Measurements from ENCODE around the gene SMIM23.
A peak's percentile ranks its signal among the peaks of the same experiment; 100 is the strongest.

SMIM23 gene

DNA sequence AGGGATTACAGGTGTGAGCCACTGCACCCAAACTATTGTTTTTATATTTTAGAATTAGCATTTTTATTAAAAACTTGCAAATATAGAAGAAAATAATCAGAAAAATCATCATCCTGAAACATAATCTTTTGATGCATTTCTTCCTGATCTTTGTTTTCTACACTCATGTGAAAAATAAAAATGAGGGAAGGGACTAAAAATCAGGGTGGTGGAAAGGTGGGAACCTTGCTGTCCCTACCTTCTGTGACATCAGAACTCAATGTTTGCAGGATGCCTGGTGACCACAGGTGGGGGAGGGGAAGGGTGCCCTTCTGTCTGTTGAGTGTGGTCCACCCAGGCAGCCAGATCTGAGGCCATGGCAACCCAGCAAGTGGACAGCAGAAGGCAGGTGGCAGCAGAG is at the start of gene SMIM23:
TSS of gene SMIM23 (plus strand) at position 301 of the 400 bp plus-strand sequence. CDS start at position 356, 55 bp downstream.
- DNase-seq, result no peak

- DNase-seq, result peak; percentile 39
These were observed 48.4 kb upstream of the SMIM23 start for GRCh38 chr5:171736976-171737891.

GRCh38 chr5:171738501-171738900 is 47.1 kb upstream of the SMIM23 start:
- DNase-seq, result no peak

GRCh38 chr5:171739271-171739670 is 46.3 kb upstream of the SMIM23 start:
- no peak for DNase-seq

DNA sequence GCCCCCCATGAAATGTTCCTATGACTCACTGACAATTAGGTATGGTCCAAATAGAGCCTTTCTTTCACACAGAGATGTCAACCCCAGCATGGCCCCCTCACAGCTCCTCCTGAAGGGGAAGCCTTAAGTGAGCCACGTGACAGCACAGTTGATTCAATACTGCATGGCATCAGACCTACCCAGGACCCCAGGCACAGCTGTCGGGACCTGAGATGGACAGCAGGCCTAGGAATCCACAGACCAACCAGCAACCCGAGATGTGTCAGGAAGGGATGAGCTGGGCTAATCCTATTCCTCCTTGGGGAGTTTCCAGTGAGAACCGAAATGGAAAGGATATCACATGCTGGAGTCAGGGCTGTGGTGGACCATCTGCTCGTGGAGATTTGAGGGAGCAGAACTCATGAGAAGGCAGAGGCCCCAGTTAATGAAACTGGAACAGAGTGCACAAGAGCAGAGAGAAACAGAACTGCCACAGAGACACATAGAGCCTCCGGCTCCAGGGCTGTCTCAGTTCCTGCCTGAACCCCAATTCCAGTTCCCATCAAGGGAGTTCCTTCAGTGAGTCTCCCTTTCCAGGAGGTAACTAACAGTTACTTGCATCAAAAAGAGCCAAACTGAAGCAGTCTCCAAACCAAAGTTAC is 42.1 kb upstream of the SMIM23 start:
- DNase-seq, result no peak

GRCh38 chr5:171744264-171744663 is 41.4 kb upstream of the SMIM23 start:
- DNase-seq, result no peak

DNA sequence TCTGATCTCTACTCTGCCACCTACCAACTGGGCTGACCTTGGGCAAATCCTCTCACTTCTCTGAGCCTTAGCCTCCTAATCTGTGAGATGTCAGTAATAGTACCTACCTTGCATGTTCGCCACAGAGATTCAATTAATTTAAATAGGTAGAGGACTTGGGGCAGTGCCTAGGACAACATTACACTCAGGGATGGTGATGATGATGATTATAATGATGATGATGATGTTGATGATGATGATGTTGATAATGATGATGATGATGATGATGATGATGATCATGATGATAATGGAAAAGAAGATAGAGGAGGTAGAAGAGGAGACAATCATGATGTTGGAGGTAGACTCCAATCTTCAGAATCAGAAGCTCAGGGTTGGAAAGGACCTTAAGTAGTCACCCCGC is 40.7 kb upstream of the SMIM23 start:
- DNase-seq, result no peak

DNA sequence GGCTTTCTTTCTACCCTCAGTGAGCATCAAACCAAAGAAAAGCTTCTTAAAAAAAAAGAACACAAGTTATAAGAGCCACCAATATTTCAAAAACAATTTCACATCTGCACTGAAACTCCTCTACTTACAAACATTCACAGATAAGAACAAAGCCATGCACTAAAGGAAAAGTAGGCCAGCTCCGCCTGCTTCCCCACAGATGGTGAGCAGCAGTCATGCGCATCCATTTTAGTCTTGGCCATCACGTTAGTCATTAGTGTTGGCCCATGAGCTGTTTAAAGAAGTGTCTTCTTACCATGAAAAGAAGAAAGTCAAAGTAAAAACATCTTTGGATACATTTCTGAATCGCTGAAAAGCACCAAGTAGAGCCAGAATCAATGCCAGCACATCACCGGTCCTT is 40.0 kb upstream of the SMIM23 start:
- DNase-seq, result peak; percentile 9

- DNase-seq, result peak; percentile 11
These were observed 38.4 kb upstream of the SMIM23 start for GRCh38 chr5:171747061-171747859.

GRCh38 chr5:171748720-171749119 is 36.9 kb upstream of the SMIM23 start:
- DNase-seq, result no peak

DNA sequence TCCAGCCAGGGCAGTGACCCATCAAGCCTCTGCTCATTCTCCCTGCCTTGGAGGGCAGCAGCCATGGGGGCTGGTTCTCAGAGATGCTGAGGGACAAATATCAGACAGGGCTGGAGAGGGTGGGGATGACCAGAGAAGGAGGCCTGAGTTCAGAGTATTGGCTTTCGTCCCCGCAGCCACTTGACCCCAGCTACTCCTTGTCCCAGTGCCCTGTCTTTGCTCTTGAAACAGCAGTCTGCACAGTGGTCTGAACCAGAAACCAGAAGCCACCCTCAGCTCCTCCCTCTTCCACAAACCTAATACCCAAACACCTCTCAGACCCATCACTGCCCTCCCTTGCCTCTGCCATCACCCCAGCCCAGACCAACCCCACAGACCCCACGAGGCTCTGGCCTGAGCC is 36.3 kb upstream of the SMIM23 start:
- no peak for DNase-seq

DNA sequence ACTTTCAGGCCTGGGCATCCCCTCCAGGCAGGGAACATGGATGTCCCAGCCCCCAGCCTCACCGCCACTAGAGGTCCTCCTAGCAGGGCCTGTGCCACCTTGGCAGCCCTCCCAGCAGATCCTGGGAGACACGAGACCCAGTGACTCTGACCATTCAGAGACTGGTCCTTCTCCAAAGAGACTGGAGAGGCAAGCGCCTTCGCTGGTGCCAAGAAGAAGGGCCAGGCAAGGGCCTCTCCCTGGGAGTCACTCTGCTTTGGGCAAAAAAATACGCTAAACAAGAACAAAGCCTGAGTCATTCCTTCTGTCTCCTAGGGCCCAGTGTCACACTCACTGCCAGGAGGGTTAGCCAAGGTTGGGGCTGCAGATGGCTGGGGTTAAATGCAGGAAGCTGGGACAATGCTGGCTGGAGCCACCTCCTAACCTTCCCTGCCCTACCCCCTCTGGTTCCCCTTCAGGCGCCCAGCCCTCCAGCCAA is 35.3 kb upstream of the SMIM23 start:
- DNase-seq, result peak; percentile 12

DNA sequence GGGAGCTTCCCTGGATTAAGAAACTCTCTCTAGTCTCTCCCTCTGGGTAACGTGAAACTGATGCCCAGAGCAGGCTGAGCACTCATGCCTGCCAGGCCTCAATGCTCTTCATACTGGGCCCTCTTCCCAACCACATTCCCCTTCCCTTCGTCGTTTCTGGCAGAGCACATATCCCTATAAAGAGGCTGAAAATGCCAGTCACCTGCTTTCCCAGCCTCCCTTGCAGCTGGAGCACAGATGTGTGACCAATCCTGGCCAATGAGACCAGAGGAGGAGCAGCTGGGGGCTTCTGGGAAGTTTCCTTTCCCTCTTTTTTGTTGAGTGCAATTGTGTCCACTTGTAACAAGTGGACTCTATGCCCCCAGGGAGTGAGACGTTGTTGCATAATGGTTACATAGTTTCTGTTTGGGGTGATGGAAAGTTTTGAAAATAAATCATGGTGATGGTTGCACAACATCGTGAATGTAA is 30.2 kb upstream of the SMIM23 start:
- DNase-seq, result no peak

- DNase-seq, result no peak
These were observed 27.6 kb upstream of the SMIM23 start for GRCh38 chr5:171757853-171758535.

- DNase-seq, result no peak
These were observed 25.8 kb upstream of the SMIM23 start for GRCh38 chr5:171759777-171760176.

GRCh38 chr5:171762021-171762608 is 23.5 kb upstream of the SMIM23 start:
- no peak for DNase-seq

GRCh38 chr5:171762903-171763302 is 22.7 kb upstream of the SMIM23 start:
- DNase-seq, result no peak

DNA sequence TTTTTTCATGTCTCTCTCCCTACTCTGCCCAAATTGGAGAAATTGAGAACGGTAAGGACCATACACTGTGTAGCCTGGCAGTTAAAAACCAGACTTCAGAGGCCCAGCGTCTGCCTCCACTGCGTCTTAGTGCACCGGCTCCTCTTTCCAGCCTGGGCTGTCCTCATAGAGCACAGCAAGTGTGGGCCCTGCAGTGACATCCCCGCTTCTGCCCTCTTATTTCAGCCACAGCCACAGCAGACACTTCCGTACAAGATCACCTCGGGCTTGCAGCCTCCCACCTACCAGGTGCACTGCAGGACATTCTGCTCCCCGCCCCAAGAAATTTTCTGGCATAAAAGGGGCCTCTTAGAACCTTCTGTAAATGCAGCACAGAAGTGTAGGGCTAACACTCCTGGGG is 21.4 kb upstream of the SMIM23 start:
- DNase-seq, result no peak

GRCh38 chr5:171766875-171767274 is 18.7 kb upstream of the SMIM23 start:
- DNase-seq, result no peak

- no peak for DNase-seq
These were observed 15.5 kb upstream of the SMIM23 start for GRCh38 chr5:171770153-171770552.

- no peak for DNase-seq
These were observed 13.8 kb upstream of the SMIM23 start for GRCh38 chr5:171771856-171772255.

- DNase-seq, result no peak
These were observed 12.5 kb upstream of the SMIM23 start for GRCh38 chr5:171773106-171773505.
